ENCODE measurements around the gene FOXP1. TPM values are rescaled to one million over a fixed set of nuclear protein-coding genes. Genes with fewer than 3 reads are reported as not detected.

The FOXP1 gene
- total and polyA plus RNA-seq, 2 of the 13 experiments (the other 11 are each of a cell fraction or from before 2014, with no cell fraction given): 40.4 to 59.0 TPM

DNA sequence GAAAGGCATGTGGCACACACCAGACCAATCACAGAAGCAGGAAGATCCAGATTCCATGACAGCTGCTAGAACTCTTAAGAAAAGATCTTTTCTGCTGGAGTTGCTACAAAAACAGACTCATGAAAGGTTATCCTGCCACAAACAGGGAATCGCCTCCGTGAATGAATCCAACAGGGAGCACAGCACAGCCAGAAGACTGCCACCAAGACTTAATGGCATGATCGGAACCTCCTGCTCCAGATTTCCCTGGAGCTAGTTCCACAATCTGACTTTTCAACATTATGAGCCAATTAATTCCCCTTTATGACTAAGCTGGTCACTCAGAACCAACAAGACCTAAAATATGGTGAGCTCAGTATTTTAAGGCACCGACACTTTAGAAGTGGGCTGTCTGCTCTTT is 232.5 kb downstream of the FOXP1 start:
- BruUV-seq (replicated peaks): no TSS peak
- no peak overlapping the region for H3K4me2 ChIP-seq (ENCODE audit: low read depth, low read length)
- in situ Hi-C loops (cut with HindIII; ENCODE audit: extremely low pct_ligation_motif_present, low pct_unique_long_range_greater_than_20kb): no loop called here
- H3K4me1 ChIP-seq (ENCODE audit: insufficient read depth, low read length): peaks cover 11% of the 10 kb centered on the region; the same call in 1 of the 2 replicates
- no peaks in the 10 kb centered on the region for H3K27me3 ChIP-seq (ENCODE audit: control insufficient read depth in 1 of 2, insufficient read depth in 2 of 2, low read length in 2 of 2)
- H3K79me2 ChIP-seq (ENCODE audit: insufficient read depth, low read length): peaks cover 5% of the 10 kb centered on the region
- no peak overlapping the region for H3K9ac ChIP-seq (ENCODE audit: insufficient read depth, low read depth, low read length)
- peaks cover 0 to 7% of the 10 kb centered on the region in 2 experiments; a peak in 1 of 5 replicates for H3K36me3 ChIP-seq (replicated peaks in 1 of 2; ENCODE audit: control insufficient read depth in 1 of 2, insufficient read depth in 2 of 2, low read length in 2 of 2)
- intact Hi-C loops (cut with micrococcal nuclease; ENCODE audit: unreplicated experiment): loop anchor here (1.0 kb wide), 1 partner anchor 35 kb away; no protein-coding TSS in a partner anchor
- ATAC-seq (no peak), DNase-seq (ENCODE audit: low spot score) (no peak), FAIRE-seq (no peak)
- no peak overlapping the region for H3K27ac ChIP-seq (ENCODE audit: extremely low read length, insufficient read depth, low read length)
- TF ChIP-seq, protein P1, sequence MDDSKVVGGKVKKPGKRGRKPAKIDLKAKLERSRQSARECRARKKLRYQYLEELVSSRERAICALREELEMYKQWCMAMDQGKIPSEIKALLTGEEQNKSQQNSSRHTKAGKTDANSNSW (CRISPR knock-in tag; IDR thresholded peaks at IDR 0.05; ENCODE audit: borderline replicate concordance): no peak
- TF ChIP-seq, protein P2, sequence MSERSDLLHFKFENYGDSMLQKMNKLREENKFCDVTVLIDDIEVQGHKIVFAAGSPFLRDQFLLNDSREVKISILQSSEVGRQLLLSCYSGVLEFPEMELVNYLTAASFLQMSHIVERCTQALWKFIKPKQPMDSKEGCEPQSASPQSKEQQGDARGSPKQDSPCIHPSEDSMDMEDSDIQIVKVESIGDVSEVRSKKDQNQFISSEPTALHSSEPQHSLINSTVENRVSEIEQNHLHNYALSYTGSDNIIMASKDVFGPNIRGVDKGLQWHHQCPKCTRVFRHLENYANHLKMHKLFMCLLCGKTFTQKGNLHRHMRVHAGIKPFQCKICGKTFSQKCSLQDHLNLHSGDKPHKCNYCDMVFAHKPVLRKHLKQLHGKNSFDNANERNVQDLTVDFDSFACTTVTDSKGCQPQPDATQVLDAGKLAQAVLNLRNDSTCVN (CRISPR knock-in tag; IDR thresholded peaks at IDR 0.05; ENCODE audit: borderline replicate concordance): no peak
- no peak for TF ChIP-seq MZF1 (CRISPR knock-in tag; IDR thresholded peaks at IDR 0.05; ENCODE audit: borderline replicate concordance)
- TF ChIP-seq EZH2 (conservative IDR thresholded peaks at IDR 0.05; ENCODE audit: low read depth, low read length): no peak
- TF ChIP-seq POGZ (CRISPR knock-in tag; IDR thresholded peaks at IDR 0.05): no peak
- TF ChIP-seq ZNF160 (CRISPR knock-in tag; IDR thresholded peaks at IDR 0.05): no peak
- no peak for TF ChIP-seq CENPX (CRISPR knock-in tag; IDR thresholded peaks at IDR 0.05)
- TF ChIP-seq, protein P3, sequence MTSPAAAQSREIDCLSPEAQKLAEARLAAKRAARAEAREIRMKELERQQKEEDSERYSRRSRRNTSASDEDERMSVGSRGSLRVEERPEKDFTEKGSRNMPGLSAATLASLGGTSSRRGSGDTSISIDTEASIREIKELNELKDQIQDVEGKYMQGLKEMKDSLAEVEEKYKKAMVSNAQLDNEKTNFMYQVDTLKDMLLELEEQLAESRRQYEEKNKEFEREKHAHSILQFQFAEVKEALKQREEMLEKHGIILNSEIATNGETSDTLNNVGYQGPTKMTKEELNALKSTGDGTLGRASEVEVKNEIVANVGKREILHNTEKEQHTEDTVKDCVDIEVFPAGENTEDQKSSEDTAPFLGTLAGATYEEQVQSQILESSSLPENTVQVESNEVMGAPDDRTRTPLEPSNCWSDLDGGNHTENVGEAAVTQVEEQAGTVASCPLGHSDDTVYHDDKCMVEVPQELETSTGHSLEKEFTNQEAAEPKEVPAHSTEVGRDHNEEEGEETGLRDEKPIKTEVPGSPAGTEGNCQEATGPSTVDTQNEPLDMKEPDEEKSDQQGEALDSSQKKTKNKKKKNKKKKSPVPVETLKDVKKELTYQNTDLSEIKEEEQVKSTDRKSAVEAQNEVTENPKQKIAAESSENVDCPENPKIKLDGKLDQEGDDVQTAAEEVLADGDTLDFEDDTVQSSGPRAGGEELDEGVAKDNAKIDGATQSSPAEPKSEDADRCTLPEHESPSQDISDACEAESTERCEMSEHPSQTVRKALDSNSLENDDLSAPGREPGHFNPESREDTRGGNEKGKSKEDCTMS (CRISPR knock-in tag; conservative IDR thresholded peaks at IDR 0.05): no peak
- CTCF ChIA-PET (ENCODE audit: low intra/inter-chr PET ratio, low total read pairs): no interaction called here
- POLR2A ChIA-PET: no interaction called here
- no peak overlapping the region for H3K4me3 ChIP-seq (replicated peaks in 1 of 3; ENCODE audit: insufficient read depth in 1 of 3, low read depth in 2 of 3, low read length in 3 of 3)
- H3K9me3 ChIP-seq (ENCODE audit: low read length): no peaks in the 10 kb centered on the region
- no peak overlapping the region for H2AFZ ChIP-seq (ENCODE audit: low read length)
- no peaks in the 10 kb centered on the region for H4K20me1 ChIP-seq (ENCODE audit: insufficient read depth, low read length)
- WGBS (ENCODE audit: low lambda C conversion rate): 94% methylated on average over 4 of the region's 4 CpGs
